ENCODE measurements around the gene ATP6V0A1. TPM values are rescaled to one million over a fixed set of nuclear protein-coding genes. Genes with fewer than 3 reads are reported as not detected.

The ATP6V0A1 gene
- total RNA-seq, 1 donor from 2014 or later, result 69.5 TPM

DNA sequence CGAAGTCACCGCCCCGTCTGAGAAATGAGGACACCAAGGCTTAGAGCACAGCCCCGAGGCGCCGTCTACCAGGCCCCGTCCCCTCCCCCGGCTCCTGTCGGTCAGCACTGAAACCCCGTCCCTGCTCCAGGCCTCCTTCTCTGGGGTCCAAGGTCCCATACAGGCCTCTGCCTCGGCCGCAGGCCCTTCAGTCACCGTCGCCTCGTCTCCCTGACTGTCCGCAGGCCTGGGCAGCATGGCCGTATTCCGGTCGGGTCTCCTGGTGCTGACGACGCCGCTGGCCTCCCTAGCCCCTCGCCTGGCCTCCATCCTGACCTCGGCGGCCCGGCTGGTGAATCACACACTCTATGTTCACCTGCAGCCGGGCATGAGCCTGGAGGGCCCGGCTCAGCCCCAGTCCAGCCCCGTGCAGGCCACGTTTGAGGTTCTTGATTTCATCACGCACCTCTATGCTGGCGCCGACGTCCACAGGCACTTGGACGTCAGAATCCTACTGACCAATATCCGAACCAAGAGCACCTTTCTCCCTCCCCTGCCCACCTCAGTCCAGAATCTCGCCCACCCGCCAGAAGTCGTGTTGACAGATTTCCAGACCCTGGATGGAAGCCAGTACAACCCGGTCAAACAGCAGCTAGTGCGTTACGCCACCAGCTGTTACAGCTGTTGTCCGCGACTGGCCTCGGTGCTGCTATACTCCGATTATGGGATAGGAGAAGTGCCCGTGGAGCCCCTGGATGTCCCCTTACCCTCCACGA lies 103.9 kb downstream of the ATP6V0A1 start:
- DNase-seq, result no peak

DNA sequence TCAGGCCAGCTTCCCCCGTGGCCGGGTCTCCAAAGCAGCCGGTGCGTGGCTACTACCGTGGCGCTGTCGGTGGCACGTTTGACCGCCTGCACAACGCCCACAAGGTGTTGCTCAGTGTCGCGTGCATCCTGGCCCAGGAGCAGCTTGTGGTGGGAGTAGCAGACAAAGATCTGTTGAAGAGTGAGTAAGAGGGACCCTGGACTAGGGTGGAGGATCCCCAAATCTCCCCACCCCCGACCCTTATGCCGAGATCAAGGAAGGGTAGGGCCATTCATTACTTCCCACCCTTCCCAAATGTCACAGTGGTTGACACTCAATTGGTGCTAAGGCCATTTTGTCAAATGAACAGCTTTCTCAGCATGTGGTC lies 104.4 kb downstream of the ATP6V0A1 start:
- no peak for DNase-seq

DNA sequence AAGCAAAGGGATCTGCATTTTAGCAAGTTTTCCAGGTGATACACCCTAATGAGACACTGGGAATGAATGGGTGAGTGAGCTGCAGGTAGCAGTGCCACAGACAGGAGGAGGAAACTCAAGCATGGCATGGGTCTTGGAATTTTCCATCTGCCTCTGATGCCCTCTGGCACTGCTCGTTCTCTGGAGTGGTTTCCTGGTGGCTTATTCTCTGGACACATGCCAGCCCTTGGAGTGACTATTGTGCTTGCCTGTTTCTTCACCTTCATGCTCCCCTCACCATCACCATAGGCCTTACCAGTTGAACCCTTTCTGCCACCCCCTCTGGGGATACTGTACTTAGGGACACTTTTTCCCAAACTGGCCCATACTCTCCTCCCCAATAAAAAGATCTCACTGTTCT lies 104.9 kb downstream of the ATP6V0A1 start:
- no peak for DNase-seq

DNA sequence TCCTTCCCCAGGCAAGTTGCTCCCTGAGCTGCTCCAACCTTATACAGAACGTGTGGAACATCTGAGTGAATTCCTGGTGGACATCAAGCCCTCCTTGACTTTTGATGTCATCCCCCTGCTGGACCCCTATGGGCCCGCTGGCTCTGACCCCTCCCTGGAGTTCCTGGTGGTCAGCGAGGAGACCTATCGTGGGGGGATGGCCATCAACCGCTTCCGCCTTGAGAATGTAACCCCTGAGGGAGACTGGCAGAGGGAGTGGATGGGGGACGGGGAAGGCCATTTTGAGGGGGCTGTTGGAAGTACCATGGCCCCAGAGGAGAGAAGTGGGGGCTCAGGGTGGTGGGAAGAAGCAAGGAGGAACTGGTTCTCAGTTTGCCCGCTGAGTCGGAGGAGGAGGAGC lies 105.3 kb downstream of the ATP6V0A1 start:
- DNase-seq, result no peak

DNA sequence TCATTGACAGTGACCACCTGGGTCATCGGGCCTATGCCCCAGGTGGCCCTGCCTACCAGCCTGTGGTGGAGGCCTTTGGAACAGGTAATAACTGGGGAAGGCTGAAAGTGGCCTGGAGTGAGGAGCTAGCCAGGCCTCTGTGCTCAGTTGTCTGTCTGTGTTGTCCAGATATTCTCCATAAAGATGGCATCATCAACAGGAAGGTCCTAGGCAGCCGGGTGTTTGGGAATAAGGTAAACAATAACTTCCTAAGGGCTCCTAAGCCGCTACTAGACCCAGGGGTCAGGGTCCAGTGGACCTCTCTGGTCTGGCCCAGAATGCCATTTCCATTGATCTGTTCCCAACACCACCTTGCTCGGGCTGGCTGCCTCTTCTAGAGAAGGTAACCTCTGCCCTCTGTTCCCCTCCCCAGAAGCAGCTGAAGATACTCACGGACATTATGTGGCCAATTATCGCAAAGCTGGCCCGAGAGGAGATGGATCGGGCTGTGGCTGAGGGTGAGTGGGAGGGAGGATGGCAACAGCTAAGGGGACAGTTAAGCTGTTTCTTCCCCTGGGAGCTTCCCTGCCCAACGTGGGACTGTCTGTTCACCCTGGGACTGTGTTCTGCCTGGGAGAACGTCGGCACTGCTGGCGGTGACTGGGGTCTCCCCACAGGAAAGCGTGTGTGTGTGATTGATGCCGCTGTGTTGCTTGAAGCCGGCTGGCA lies 106.3 kb downstream of the ATP6V0A1 start:
- no peak for DNase-seq

DNA sequence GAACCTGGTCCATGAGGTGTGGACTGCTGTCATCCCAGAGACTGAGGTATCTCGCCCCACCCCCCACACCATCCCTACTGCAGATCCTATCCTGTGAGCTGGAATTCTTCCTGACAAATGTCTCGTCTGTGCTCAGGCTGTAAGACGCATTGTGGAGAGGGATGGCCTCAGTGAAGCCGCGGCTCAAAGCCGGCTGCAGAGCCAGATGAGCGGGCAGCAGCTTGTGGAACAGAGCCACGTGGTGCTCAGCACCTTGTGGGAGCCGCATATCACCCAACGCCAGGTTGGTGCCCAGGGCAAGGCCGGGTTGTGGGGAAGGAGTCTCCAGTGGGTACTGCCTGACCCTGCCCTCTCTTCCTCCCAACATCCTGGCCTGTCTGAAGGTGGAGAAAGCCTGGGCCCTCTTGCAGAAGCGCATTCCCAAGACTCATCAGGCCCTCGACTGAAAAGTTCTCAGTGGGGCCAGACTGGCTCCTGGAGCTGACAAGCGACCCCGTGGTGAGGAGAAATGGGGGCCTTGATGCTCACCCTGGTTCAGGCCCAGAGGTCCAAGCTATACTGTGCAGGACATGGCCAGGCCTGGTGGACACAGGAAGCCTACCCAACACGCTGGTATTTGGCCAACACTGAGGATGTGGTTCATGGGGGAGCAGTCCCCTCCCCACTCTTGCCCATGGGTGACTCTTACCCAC lies 107.0 kb downstream of the ATP6V0A1 start:
- DNase-seq, result no peak

DNA sequence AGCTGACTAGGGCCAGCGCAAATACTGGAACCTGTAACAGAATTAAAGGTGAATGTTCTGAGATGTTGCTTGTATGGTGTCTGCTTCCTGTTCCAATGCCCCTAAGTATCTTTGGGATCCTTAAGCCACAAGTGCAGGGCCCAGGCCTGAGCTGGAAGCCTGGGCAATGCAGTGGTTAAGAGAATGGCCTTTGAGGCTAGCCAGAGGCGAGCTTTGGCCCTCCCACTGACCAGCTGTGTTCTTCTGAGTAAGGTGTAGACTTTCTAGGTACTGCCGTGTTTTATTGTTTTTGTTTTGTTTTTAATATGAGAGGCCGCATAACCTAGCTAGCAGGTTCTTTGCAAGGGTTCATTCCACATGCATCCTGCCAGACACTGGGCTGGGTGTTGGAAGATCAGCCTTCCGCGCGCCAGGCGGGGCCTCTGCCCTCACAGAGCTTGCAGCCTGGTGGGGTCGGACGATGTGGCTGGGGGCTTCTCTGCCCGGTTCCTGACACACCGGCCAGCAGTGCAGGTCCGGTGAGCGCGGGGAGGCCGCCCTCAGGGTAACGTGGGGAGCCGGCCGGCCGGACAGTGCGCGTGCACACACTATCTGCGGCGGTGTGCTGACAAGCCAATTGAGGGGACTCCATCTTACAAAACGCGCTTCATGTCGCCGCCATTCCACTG lies 107.7 kb downstream of the ATP6V0A1 start:
- DNase-seq, result no peak

DNA sequence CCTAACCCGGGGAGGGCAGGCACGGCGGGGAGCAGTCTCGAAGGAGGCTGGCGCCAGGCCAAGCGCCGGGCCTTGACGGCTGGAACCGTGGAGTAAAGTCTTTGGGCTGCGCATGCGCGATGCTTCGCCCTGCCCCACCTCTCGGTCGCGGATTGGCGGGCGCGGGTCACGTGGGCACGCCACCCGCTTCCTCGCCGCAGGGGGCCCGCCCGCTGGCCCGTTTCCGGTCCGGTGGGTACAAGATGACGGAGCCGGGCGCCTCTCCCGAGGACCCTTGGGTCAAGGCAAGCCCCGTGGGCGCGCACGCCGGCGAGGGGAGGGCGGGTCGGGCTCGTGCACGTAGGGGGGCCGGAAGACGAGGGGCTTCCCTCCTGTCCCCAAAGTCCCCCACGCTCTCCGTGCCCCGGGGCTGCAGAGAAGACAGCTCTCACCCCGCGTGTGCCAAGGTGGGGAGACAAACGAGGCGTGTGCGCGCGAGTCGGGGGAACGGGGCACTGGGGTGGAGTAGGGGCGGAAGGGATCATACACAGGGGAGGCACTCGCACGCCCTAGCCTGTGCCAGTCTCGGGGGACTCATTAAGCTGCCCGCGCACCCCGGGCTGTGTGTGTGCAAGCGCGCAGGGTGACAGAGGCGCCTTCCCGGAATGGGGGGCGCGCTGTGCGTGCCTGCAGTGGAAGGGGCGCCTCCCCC lies 108.3 kb downstream of the ATP6V0A1 start, which contains the start of gene MLX:
Gene MLX, plus strand, starts transcription at position 218 of the 691 bp plus-strand sequence. Its CDS starts 25 bp downstream, at position 243.
- peak; percentile 97 for DNase-seq

DNA sequence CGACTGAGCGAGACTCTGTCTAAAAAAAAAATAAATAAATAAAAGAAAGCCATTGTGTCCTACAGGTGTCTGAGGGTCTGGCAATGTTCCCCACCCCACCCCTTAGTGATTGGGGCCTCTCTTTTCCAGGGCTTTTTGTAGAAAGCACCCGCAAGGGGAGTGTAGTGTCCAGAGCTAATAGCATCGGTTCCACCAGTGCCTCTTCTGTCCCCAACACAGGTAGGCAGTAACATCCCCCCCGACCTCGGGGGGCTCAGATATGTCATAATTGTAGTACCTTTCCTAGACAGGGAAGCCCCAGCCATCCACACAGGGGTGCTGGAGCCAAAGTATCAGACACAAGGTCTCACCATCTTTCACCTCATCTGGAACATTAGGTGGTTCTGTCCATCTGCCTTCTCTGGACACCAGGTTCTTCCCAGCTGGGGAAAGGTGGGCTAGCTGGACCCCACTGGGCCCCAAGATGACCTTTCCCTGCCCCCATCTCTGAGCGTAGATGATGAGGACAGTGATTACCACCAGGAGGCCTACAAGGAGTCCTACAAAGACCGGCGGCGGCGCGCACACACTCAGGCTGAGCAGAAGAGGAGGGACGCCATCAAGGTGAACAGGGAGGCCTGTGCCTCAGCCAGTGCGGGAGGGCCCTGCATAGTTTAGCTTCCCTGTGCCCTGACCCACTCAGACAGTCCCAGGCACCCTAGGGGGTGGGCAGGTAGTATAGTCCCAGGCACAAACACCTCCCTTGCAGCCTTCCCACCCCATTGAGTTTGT lies 109.8 kb downstream of the ATP6V0A1 start:
- DNase-seq, result no peak

DNA sequence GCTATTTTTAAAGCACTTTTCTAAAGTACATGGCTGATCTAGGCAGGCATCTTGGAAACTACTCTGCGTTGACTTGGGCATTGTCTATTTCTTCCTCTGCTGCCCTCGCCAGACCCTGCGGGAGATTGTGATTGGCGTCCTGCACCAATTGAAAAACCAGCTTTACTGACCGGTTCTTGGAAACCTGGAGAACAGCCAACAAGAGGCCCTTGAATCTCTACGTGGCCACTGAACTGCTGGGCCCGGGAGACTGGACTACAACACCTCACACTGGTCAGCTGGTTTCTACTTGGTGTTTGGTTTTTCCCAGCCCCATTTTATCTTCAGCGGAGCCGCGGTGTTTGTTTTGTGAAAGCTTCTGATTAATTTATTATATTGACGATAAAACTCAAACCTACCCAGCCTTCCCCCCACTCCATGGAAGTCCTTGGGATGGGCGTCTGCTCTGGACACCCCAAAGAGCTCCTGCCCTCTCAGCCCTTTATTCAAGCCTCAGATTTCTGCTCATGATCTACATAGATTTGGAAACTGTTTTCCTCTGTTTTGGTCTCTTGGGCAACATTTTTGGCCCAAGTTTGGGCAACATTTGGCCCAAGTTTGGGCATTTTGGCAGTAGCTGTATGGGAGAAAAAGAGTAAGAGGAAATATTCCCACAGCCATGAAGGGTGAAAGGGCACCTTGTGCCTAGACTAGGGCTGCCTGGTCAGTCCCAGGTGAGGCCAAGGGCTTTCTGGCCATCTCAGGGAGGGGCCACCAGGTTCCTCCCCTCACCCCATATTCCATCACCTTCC lies 113.0 kb downstream of the ATP6V0A1 start:
- no peak for DNase-seq

Small RNAs within 50 kb of the gene (small RNA-seq; reads per million reads assigned to genes)
- gene MIR548AT (ENCODE audit: low replicate concordance) (0.37 reads per million, percentile 62 among the genes with 10 or more reads in this experiment), gene RNU7-97P (ENCODE audit: low replicate concordance) (not detected)

Other genes starting within 250 kb of the ATP6V0A1 start
- gene STAT5B, start 182.5 kb upstream of the ATP6V0A1 start, total RNA-seq, result 63.7 TPM
- gene STAT5A, start 170.4 kb upstream of the ATP6V0A1 start, total RNA-seq, result 39.3 TPM
- 158 TPM for gene STAT3, start 70.4 kb upstream of the ATP6V0A1 start, total RNA-seq
- 336 TPM for gene CAVIN1, start 35.6 kb upstream of the ATP6V0A1 start, total RNA-seq
- 31.9 TPM for gene NAGLU, start 77.4 kb downstream of the ATP6V0A1 start, total RNA-seq
- 0.21 TPM for gene HSD17B1, start 94.0 kb downstream of the ATP6V0A1 start, total RNA-seq
- gene COASY, start 103.3 kb downstream of the ATP6V0A1 start, total RNA-seq, result 20.4 TPM
- gene MLX, start 108.2 kb downstream of the ATP6V0A1 start, total RNA-seq, result 30.2 TPM
- 3.0 TPM for gene PSMC3IP, start 118.9 kb downstream of the ATP6V0A1 start, total RNA-seq
- 52.6 TPM for gene RETREG3, start 150.5 kb downstream of the ATP6V0A1 start, total RNA-seq
- 21.1 TPM for gene TUBG1, start 150.8 kb downstream of the ATP6V0A1 start, total RNA-seq
- 6.2 TPM for gene TUBG2, start 200.4 kb downstream of the ATP6V0A1 start, total RNA-seq
- 38.9 TPM for gene PLEKHH3, start 218.1 kb downstream of the ATP6V0A1 start, total RNA-seq
- 1.5 TPM for gene CCR10, start 223.0 kb downstream of the ATP6V0A1 start, total RNA-seq
- 14.7 TPM for gene CNTNAP1, start 223.7 kb downstream of the ATP6V0A1 start, total RNA-seq